Immature natural killer cell (primary cell): ENCODE data around the gene IRX6. TPM values are rescaled to one million over a fixed set of nuclear protein-coding genes. Genes with fewer than 3 reads are reported as not detected.

Experiments used
- DNase-seq, 3 donors: peaks; one replicate each; pipeline ENCODE4 v3.0.0; 2022; ENCODE audit warnings: mixed read lengths in 1 of 3
- H3K27ac Mint-ChIP-seq, 6 donors: one replicate each; pipeline ENCODE4 v1.8.0; 2020; ENCODE audit warnings: mixed read lengths in 6 of 6, mild to moderate bottlenecking in 5 of 6, inconsistent platforms in 4 of 6, moderate library complexity in 3 of 6
- H3K27me3 Mint-ChIP-seq, 3 donors: one replicate each; pipeline ENCODE4 v1.8.0; 2020 to 2021; ENCODE audit warnings: low read depth in 3 of 3, mild to moderate bottlenecking in 3 of 3, mixed read lengths in 3 of 3, moderate library complexity in 3 of 3, inconsistent platforms in 1 of 3
- H3K36me3 Mint-ChIP-seq, 3 donors: one replicate each; pipeline ENCODE4 v1.8.0; 2020; ENCODE audit warnings: mixed read lengths in 3 of 3, inconsistent platforms in 2 of 3, mild to moderate bottlenecking in 2 of 3
- H3K4me1 Mint-ChIP-seq, 2 donors: one replicate each; pipeline ENCODE4 v1.8.0; 2020; ENCODE audit warnings: inconsistent platforms in 2 of 2, mild to moderate bottlenecking in 2 of 2, mixed read lengths in 2 of 2, moderate library complexity in 1 of 2
- H3K4me3 Mint-ChIP-seq, 5 donors: one replicate each; pipeline ENCODE4 v1.8.0; 2020; ENCODE audit warnings: mild to moderate bottlenecking in 5 of 5, mixed read lengths in 5 of 5, inconsistent platforms in 3 of 5, moderate library complexity in 3 of 5
- H3K9me3 Mint-ChIP-seq, 6 donors: one replicate each; pipeline ENCODE4 v1.8.0; 2020; ENCODE audit warnings: mild to moderate bottlenecking in 6 of 6, mixed read lengths in 6 of 6, inconsistent platforms in 4 of 6, moderate library complexity in 3 of 6
- polyA plus RNA-seq, 3 donors: library from polyadenylated mRNA; unstranded; fragments of 300-500 nt; fragmentation: Illumina TruSeq; gene quantifications; one replicate each; pipeline ENCODE4 v1.2.3, GENCODE V29; 2021

Gene IRX6
- polyA plus RNA-seq: not detected

GRCh38 chr16:55323637-55324271 lies at the start of gene IRX6:
TSS of gene IRX6 (plus strand) at chr16:55324203. CDS start at chr16:55325092, 889 bp downstream.
- Mint-ChIP-seq H3K9me3 (peaks cover 0 to 4% (median 0%) of the 10 kb centered on the region in 6 donors), H3K36me3 (peaks cover 0 to 3% (median 0%) of the 10 kb centered on the region in 3 donors), H3K27me3 (peaks cover 0 to 10% (median 3%) of the 10 kb centered on the region in 3 donors), H3K4me1 (no peaks in the 10 kb centered on the region), H3K4me3 (no peak within 1 kb of the TSS), H3K27ac (no peak within 1 kb of the TSS)
- no peak for DNase-seq

- Mint-ChIP-seq H3K4me1 (no peaks in the 10 kb centered on the region), H3K4me3 (no peak overlapping the region), H3K27me3 (peaks cover 0 to 3% (median 2%) of the 10 kb centered on the region in 3 donors), H3K36me3 (no peaks in the 10 kb centered on the region), H3K27ac (no peak overlapping the region), H3K9me3 (no peaks in the 10 kb centered on the region)
- no peak for DNase-seq
These were observed 49.6 kb upstream of the IRX6 start for GRCh38 chr16:55274391-55274790.

- H3K9me3 Mint-ChIP-seq: no peaks in the 10 kb centered on the region
- peaks cover 0 to 3% (median 2%) of the 10 kb centered on the region in 3 donors for H3K27me3 Mint-ChIP-seq
- H3K27ac Mint-ChIP-seq: no peak overlapping the region
- no peaks in the 10 kb centered on the region for H3K36me3 Mint-ChIP-seq
- no peak overlapping the region for H3K4me3 Mint-ChIP-seq
- no peak for DNase-seq
- no peaks in the 10 kb centered on the region for H3K4me1 Mint-ChIP-seq
These were observed 48.8 kb upstream of the IRX6 start for GRCh38 chr16:55275167-55275566.

- Mint-ChIP-seq H3K9me3 (no peaks in the 10 kb centered on the region), H3K27me3 (peaks cover 0 to 3% (median 2%) of the 10 kb centered on the region in 3 donors), H3K36me3 (no peaks in the 10 kb centered on the region), H3K4me3 (no peak overlapping the region), H3K4me1 (no peaks in the 10 kb centered on the region), H3K27ac (no peak overlapping the region)
- DNase-seq: no peak
These were observed 48.1 kb upstream of the IRX6 start for GRCh38 chr16:55275869-55276268.

GRCh38 chr16:55277536-55277935 lies 46.5 kb upstream of the IRX6 start:
- Mint-ChIP-seq H3K27ac (no peak overlapping the region), H3K9me3 (no peaks in the 10 kb centered on the region), H3K27me3 (peaks cover 0 to 4% (median 2%) of the 10 kb centered on the region in 3 donors), H3K4me1 (no peaks in the 10 kb centered on the region), H3K36me3 (no peaks in the 10 kb centered on the region), H3K4me3 (no peak overlapping the region)
- no peak for DNase-seq

GRCh38 chr16:55279598-55279997 lies 44.4 kb upstream of the IRX6 start:
- H3K27ac Mint-ChIP-seq: no peak overlapping the region
- H3K36me3 Mint-ChIP-seq: no peaks in the 10 kb centered on the region
- no peak overlapping the region for H3K4me3 Mint-ChIP-seq
- H3K4me1 Mint-ChIP-seq: no peaks in the 10 kb centered on the region
- peaks cover 0 to 6% (median 2%) of the 10 kb centered on the region in 3 donors for H3K27me3 Mint-ChIP-seq
- H3K9me3 Mint-ChIP-seq: peaks cover 0 to under 1% (median 0%) of the 10 kb centered on the region in 6 donors
- DNase-seq: no peak

GRCh38 chr16:55280587-55280986 lies 43.4 kb upstream of the IRX6 start:
- Mint-ChIP-seq H3K36me3 (no peaks in the 10 kb centered on the region), H3K27ac (no peak overlapping the region), H3K9me3 (peaks cover 0 to 3% (median 0%) of the 10 kb centered on the region in 6 donors), H3K27me3 (peaks cover 0 to 6% (median 2%) of the 10 kb centered on the region in 3 donors), H3K4me3 (no peak overlapping the region), H3K4me1 (no peaks in the 10 kb centered on the region)
- no peak for DNase-seq

GRCh38 chr16:55282441-55282840 lies 41.6 kb upstream of the IRX6 start:
- H3K36me3 Mint-ChIP-seq: no peaks in the 10 kb centered on the region
- peaks cover 2 to 3% (median 2%) of the 10 kb centered on the region in 3 donors for H3K27me3 Mint-ChIP-seq
- H3K4me3 Mint-ChIP-seq: no peak overlapping the region
- H3K9me3 Mint-ChIP-seq: peaks cover 2 to 4% (median 3%) of the 10 kb centered on the region in 6 donors
- DNase-seq: no peak
- H3K4me1 Mint-ChIP-seq: no peaks in the 10 kb centered on the region
- H3K27ac Mint-ChIP-seq: no peak overlapping the region

- Mint-ChIP-seq H3K9me3 (peaks cover 2 to 11% (median 5%) of the 10 kb centered on the region in 6 donors), H3K4me3 (no peak overlapping the region), H3K27ac (no peak overlapping the region), H3K36me3 (no peaks in the 10 kb centered on the region), H3K27me3 (peaks cover 2 to 3% (median 2%) of the 10 kb centered on the region in 3 donors), H3K4me1 (no peaks in the 10 kb centered on the region)
- DNase-seq: no peak
These were observed 39.9 kb upstream of the IRX6 start for GRCh38 chr16:55283812-55284717.

GRCh38 chr16:55284718-55285099 lies 39.3 kb upstream of the IRX6 start:
- H3K36me3 Mint-ChIP-seq: no peaks in the 10 kb centered on the region
- no peak overlapping the region for H3K27ac Mint-ChIP-seq
- DNase-seq: no peak
- H3K27me3 Mint-ChIP-seq: peaks cover 2 to 3% (median 2%) of the 10 kb centered on the region in 3 donors
- H3K4me3 Mint-ChIP-seq: no peak overlapping the region
- H3K9me3 Mint-ChIP-seq: peaks cover 2 to 11% (median 5%) of the 10 kb centered on the region in 6 donors
- H3K4me1 Mint-ChIP-seq: no peaks in the 10 kb centered on the region

- DNase-seq: no peak
- Mint-ChIP-seq H3K36me3 (no peaks in the 10 kb centered on the region), H3K27me3 (peaks cover 2 to 6% (median 2%) of the 10 kb centered on the region in 3 donors), H3K9me3 (peaks cover 2 to 11% (median 5%) of the 10 kb centered on the region in 6 donors), H3K27ac (no peak overlapping the region), H3K4me1 (no peaks in the 10 kb centered on the region), H3K4me3 (no peak overlapping the region)
These were observed 38.4 kb upstream of the IRX6 start for GRCh38 chr16:55285586-55285985.

GRCh38 chr16:55289353-55289752 lies 34.6 kb upstream of the IRX6 start:
- no peak for DNase-seq
- peaks cover 2 to 11% (median 6%) of the 10 kb centered on the region in 6 donors for H3K9me3 Mint-ChIP-seq
- H3K4me3 Mint-ChIP-seq: no peak overlapping the region
- no peak overlapping the region for H3K27ac Mint-ChIP-seq
- H3K27me3 Mint-ChIP-seq: peaks cover 0 to 5% (median 3%) of the 10 kb centered on the region in 3 donors
- no peaks in the 10 kb centered on the region for H3K36me3 Mint-ChIP-seq
- H3K4me1 Mint-ChIP-seq: no peaks in the 10 kb centered on the region

GRCh38 chr16:55291847-55292246 lies 32.2 kb upstream of the IRX6 start:
- Mint-ChIP-seq H3K36me3 (no peaks in the 10 kb centered on the region), H3K27me3 (peaks cover 0 to 5% (median 3%) of the 10 kb centered on the region in 3 donors), H3K4me1 (no peaks in the 10 kb centered on the region), H3K27ac (no peak overlapping the region), H3K9me3 (peaks cover 0 to 11% (median 6%) of the 10 kb centered on the region in 6 donors), H3K4me3 (no peak overlapping the region)
- no peak for DNase-seq

- no peak overlapping the region for H3K4me3 Mint-ChIP-seq
These were observed 31.5 kb upstream of the IRX6 start for GRCh38 chr16:55292491-55292890.

More at GRCh38 chr16:55292491-55292890, 31.5 kb upstream of the IRX6 start:
- DNase-seq: no peak
- no peak overlapping the region for H3K27ac Mint-ChIP-seq
- H3K4me1 Mint-ChIP-seq: no peaks in the 10 kb centered on the region
- H3K9me3 Mint-ChIP-seq: peaks cover 0 to 6% (median 3%) of the 10 kb centered on the region in 6 donors
- H3K27me3 Mint-ChIP-seq: peaks cover 0 to 3% (median 3%) of the 10 kb centered on the region in 3 donors
- H3K36me3 Mint-ChIP-seq: no peaks in the 10 kb centered on the region
